GM13977 (cell line): ENCODE results near the gene CXCL12.

Source experiments
- DNase-seq: peaks from one replicate; pipeline ENCODE4 v3.0.0; 2012; ENCODE audit warnings: low spot score
- CTCF ChIP-seq: IDR thresholded peaks from 2 replicates; pipeline ENCODE4 v1.5.1; 2012; ENCODE audit warnings: mild to moderate bottlenecking, control low read depth; ENCODE audit not compliant: insufficient read depth; ENCODE audit errors: extremely low read depth, missing control alignments
- in situ Hi-C: fragments of 300-500 bp; cut with MboI; formaldehyde crosslinking; loops from one replicate; pipeline ENCODE4 v1.12.0; 2022; ENCODE audit warnings: low sequenced_read_pairs, low pct_unique_long_range_greater_than_20kb, mixed read lengths, inconsistent platforms; ENCODE audit not compliant: unreplicated experiment

Gene CXCL12

GRCh38 chr10:44416936-44417335, 32.0 kb upstream of the CXCL12 start:
- no peak for TF ChIP-seq CTCF

GRCh38 chr10:44416021-44416771, 31.3 kb upstream of the CXCL12 start:
- in situ Hi-C loops: no loop called here
- TF ChIP-seq CTCF: no peak
- no peak for DNase-seq

More at GRCh38 chr10:44416936-44417335, 32.0 kb upstream of the CXCL12 start:
- in situ Hi-C loops: no loop called here
- DNase-seq: no peak

DNA sequence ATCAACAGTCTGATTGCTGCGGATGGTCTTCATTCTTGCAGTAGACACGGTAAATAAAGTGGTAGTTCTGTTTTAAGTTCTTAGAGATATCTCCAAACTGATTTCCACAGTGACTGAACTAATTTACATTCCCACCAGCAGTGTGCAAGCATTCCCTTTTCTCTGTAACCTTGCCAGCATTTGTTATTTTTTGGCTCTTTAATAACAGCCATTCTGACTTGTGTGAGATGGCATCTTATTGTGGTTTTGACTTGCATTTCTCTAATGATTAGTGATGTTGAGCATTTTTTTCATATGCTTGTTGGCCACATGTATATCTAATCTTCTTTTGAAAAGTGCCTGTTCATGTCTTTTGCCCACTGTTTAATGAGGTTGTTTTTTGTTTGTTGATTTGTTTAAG, 30.2 kb upstream of the CXCL12 start:
- no peak for DNase-seq
- TF ChIP-seq CTCF: no peak
- in situ Hi-C loops: no loop called here

DNA sequence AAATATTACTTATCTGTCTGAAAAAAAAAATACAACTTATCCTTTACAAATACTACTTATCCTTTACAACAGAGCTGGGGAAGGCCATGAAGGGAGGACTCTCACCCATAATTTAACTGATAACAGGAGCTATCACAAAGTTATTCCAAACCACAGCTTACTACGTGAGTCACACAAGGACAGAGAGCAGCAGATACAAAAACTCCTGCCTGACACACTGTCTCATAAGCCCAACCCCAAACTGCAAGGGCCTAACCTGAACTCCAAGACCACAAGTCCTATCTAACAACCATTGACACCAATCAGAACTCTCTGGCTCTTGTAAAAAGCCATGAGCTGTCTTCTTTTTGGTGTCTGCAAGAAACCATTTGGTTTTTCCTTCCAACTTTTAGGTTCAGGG, 28.5 kb upstream of the CXCL12 start:
- TF ChIP-seq CTCF: no peak
- in situ Hi-C loops: no loop called here
- no peak for DNase-seq

DNA sequence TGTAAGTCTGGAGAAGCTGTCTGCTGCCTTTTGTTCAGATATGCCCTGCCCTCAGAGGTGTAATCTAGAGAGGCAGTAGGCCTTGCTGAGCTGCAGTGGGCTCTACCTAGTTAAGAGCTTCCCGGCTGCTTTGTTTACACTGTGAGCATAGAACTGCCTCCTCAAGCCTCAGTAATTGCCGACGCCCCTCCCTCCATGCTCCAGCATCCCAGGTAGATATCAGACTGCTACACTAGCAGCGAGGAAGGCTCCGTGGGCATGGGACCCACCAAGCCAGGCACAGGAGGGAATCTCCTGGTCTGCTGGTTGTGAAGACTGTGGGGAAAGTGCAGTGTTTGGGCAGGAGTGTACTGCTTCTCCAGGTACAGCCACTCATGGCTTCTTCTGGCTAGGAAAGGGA, 26.4 kb upstream of the CXCL12 start:
- no peak for TF ChIP-seq CTCF
- in situ Hi-C loops: no loop called here
- no peak for DNase-seq

GRCh38 chr10:44404741-44405437, 20.0 kb upstream of the CXCL12 start:
- TF ChIP-seq CTCF: no peak
- in situ Hi-C loops: no loop called here
- no peak for DNase-seq
